SU-DHL-6 (cell line): ENCODE data around the gene RAP1A.

Source experiments
- H2AFZ ChIP-seq: fragments of 200-600 bp; sonication (generic); 2 replicates; pipeline ENCODE4 v1.6.1; 2014; ENCODE audit warnings: low read depth, mild to moderate bottlenecking, moderate library complexity, mixed read lengths, antibody characterized with exemption, low read length; ENCODE audit not compliant: severe bottlenecking
- H3F3A ChIP-seq: fragments of 200-600 bp; shearing (Covaris generic); 2 replicates; pipeline ENCODE4 v1.6.0; 2016; ENCODE audit warnings: antibody characterized with exemption, mild to moderate bottlenecking; ENCODE audit not compliant: insufficient read depth
- H3K27ac ChIP-seq: fragments of 200-600 bp; sonication (generic); 2 replicates; pipeline ENCODE4 v1.5.1; 2016; ENCODE audit warnings: low read depth, mild to moderate bottlenecking, low read length, moderate library complexity, mixed read lengths
- H3K27me3 ChIP-seq: fragments of 200-600 bp; sonication (generic), shearing (Covaris generic); 2 replicates; pipeline ENCODE4 v1.6.0; 2014; ENCODE audit warnings: mild to moderate bottlenecking, low read length
- H3K36me3 ChIP-seq: fragments of 200-600 bp; sonication (generic); 2 replicates; pipeline ENCODE4 v1.6.1; 2014; ENCODE audit warnings: mild to moderate bottlenecking, low read length, mixed read lengths
- H3K4me2 ChIP-seq: fragments of 300-600, 200-600 bp; shearing (Covaris generic), sonication (generic); 2 replicates; pipeline ENCODE4 v1.6.0; 2014; ENCODE audit warnings: low read length, low read depth, mild to moderate bottlenecking; ENCODE audit not compliant: poor library complexity, severe bottlenecking
- H3K4me3 ChIP-seq: fragments of 200-600 bp; sonication (generic); 2 replicates; pipeline ENCODE4 v1.5.1; 2014; ENCODE audit warnings: antibody characterized with exemption, low read length, mild to moderate bottlenecking, mixed read lengths; ENCODE audit not compliant: insufficient read depth, poor library complexity, severe bottlenecking
- H3K79me2 ChIP-seq: fragments of 200-600 bp; sonication (generic); 2 replicates; pipeline ENCODE4 v1.6.1; 2014; ENCODE audit warnings: mild to moderate bottlenecking, low read length, moderate library complexity; ENCODE audit not compliant: insufficient read depth
- H3K9ac ChIP-seq: fragments of 200-600 bp; sonication (generic); 2 replicates; pipeline ENCODE4 v1.7.0; 2014; ENCODE audit warnings: mild to moderate bottlenecking, low read length
- H3K9me2 ChIP-seq: fragments of 200-600 bp; sonication (generic); replicated peaks from 2 replicates; pipeline ENCODE4 v1.6.1; 2014; ENCODE audit warnings: low read length; ENCODE audit not compliant: insufficient read depth
- H3K9me3 ChIP-seq: fragments of 200-600 bp; sonication (generic); 2 replicates; pipeline ENCODE4 v1.6.1; 2014; ENCODE audit warnings: low read length, mixed read lengths; ENCODE audit not compliant: insufficient read depth
- H4K20me1 ChIP-seq: fragments of 200-600 bp; sonication (generic); 2 replicates; pipeline ENCODE4 v1.6.1; 2014; ENCODE audit warnings: low read depth, mild to moderate bottlenecking, antibody characterized with exemption, low read length, moderate library complexity, mixed read lengths
- CTCF ChIP-seq: fragments of 200-600 bp; sonication (generic); IDR thresholded peaks from one replicate; pipeline ENCODE4 v1.5.1; 2017; ENCODE audit warnings: antibody characterized with exemption, mild to moderate bottlenecking, low read length, moderate library complexity; ENCODE audit not compliant: insufficient read depth, poor library complexity, severe bottlenecking
- EZH2phosphoT487 ChIP-seq: fragments of 200-600 bp; sonication (generic), shearing (Covaris generic); conservative IDR thresholded peaks from 2 replicates; pipeline ENCODE4 v1.6.1; 2018; ENCODE audit warnings: mild to moderate bottlenecking, antibody characterized with exemption, low read length, moderate library complexity, mixed read lengths

The RAP1A gene

GRCh38 chr1:111597426-111597825 lies 22.2 kb upstream of the RAP1A start:
- no peaks in the 10 kb centered on the region for H3K27me3 ChIP-seq
- H3K9me2 ChIP-seq: no peaks in the 10 kb centered on the region
- no peak overlapping the region for H3K9ac ChIP-seq
- no peaks in the 10 kb centered on the region for H3K36me3 ChIP-seq
- H3K27ac ChIP-seq: peak overlapping the region; percentile 3; the same call in 1 of the 2 replicates
- H3F3A ChIP-seq: peaks cover 20% of the 10 kb centered on the region
- no peaks in the 10 kb centered on the region for H3K79me2 ChIP-seq
- H3K4me2 ChIP-seq: no peak overlapping the region
- no peaks in the 10 kb centered on the region for H3K9me3 ChIP-seq
- no peak for TF ChIP-seq CTCF
- no peak for TF ChIP-seq EZH2phosphoT487
- no peak overlapping the region for H3K4me3 ChIP-seq
- no peaks in the 10 kb centered on the region for H4K20me1 ChIP-seq
- H2AFZ ChIP-seq: no peak overlapping the region

- Histone ChIP-seq H2AFZ (no peak overlapping the region), H3K4me2 (no peak overlapping the region), H3K27ac (no peak overlapping the region; the same call in 1 of the 2 replicates), H3K36me3 (no peaks in the 10 kb centered on the region), H3K9me2 (no peaks in the 10 kb centered on the region), H3K27me3 (no peaks in the 10 kb centered on the region), H3K9me3 (no peaks in the 10 kb centered on the region), H3F3A (peaks cover 25% of the 10 kb centered on the region), H3K9ac (no peak overlapping the region), H3K79me2 (no peaks in the 10 kb centered on the region), H4K20me1 (no peaks in the 10 kb centered on the region), H3K4me3 (no peak overlapping the region)
- TF ChIP-seq EZH2phosphoT487: no peak
- TF ChIP-seq CTCF: no peak
Observed at GRCh38 chr1:111598544-111598943, 21.0 kb upstream of the RAP1A start.

GRCh38 chr1:111599781-111600693 lies 19.6 kb upstream of the RAP1A start:
- peak overlapping the region; percentile 30 for H3K9ac ChIP-seq

More at GRCh38 chr1:111599781-111600693, 19.6 kb upstream of the RAP1A start:
- Histone ChIP-seq H2AFZ (peak overlapping the region; percentile 1), H4K20me1 (no peaks in the 10 kb centered on the region), H3K27me3 (no peaks in the 10 kb centered on the region), H3K27ac (peak overlapping the region; percentile 87), H3K36me3 (no peaks in the 10 kb centered on the region), H3K4me2 (peak overlapping the region; percentile 69), H3F3A (peaks cover 34% of the 10 kb centered on the region), H3K79me2 (no peaks in the 10 kb centered on the region), H3K4me3 (no peak overlapping the region), H3K9me2 (no peaks in the 10 kb centered on the region), H3K9me3 (no peaks in the 10 kb centered on the region)
- no peak for TF ChIP-seq CTCF
- no peak for TF ChIP-seq EZH2phosphoT487
